MCF 10A (cell line): Measurements from ENCODE around the gene PRSS27. TPM values are rescaled to one million over a fixed set of nuclear protein-coding genes. Genes with fewer than 3 reads are reported as not detected.

ENCODE experiments used
- BruUV-seq: library from RNA; stranded (reverse); fragments of 400-500 nt; replicated peaks from 2 replicates; lab custom pipeline; 2021; lab: Mats Ljungman, UMichigan
- CTCF ChIA-PET: fragments of 300-600 bp; sonication (Branson Sonifier 250); formaldehyde crosslinking; extraction: SDS; loops from one replicate; lab custom pipeline; 2021; ENCODE audit warnings: antibody characterized with exemption, inconsistent platforms; lab: Yijun Ruan, JAX
- POLR2A ChIA-PET: fragments of 300-600, 350-650 bp; sonication (Branson Sonifier 250); formaldehyde crosslinking; extraction: SDS; loops from one replicate; lab custom pipeline; 2020; ENCODE audit warnings: antibody characterized with exemption, inconsistent platforms; lab: Yijun Ruan, JAX
- DNase-seq: peaks from one replicate; pipeline ENCODE4 v3.0.0-alpha.2; 2018; ENCODE audit not compliant: unreplicated experiment
- H3K27ac Mint-ChIP-seq: one replicate; pipeline ENCODE4 v1.8.0; 2022; ENCODE audit warnings: mild to moderate bottlenecking, low read depth, mixed read lengths; ENCODE audit not compliant: unreplicated experiment
- H3K27me3 Mint-ChIP-seq: one replicate; pipeline ENCODE4 v1.8.0; 2022; ENCODE audit warnings: mixed read lengths; ENCODE audit not compliant: insufficient read depth, unreplicated experiment
- H3K36me3 Mint-ChIP-seq: one replicate; pipeline ENCODE4 v1.8.0; 2022; ENCODE audit warnings: mild to moderate bottlenecking, moderate library complexity, mixed read lengths; ENCODE audit not compliant: insufficient read depth, unreplicated experiment
- H3K4me1 Mint-ChIP-seq: one replicate; pipeline ENCODE4 v1.8.0; 2022; ENCODE audit warnings: mixed read lengths; ENCODE audit not compliant: insufficient read depth, unreplicated experiment
- H3K4me3 Mint-ChIP-seq: one replicate; pipeline ENCODE4 v1.8.0; 2022; ENCODE audit warnings: mild to moderate bottlenecking, moderate library complexity, mixed read lengths; ENCODE audit not compliant: unreplicated experiment
- H3K9me3 Mint-ChIP-seq: one replicate; pipeline ENCODE4 v1.8.0; 2022; ENCODE audit warnings: mixed read lengths; ENCODE audit not compliant: unreplicated experiment
- CTCF ChIP-seq: fragments of 200-600 bp; IDR thresholded peaks from one replicate; pipeline ENCODE4 v1.8.0; 2022; ENCODE audit warnings: antibody characterized with exemption, mild to moderate bottlenecking; ENCODE audit not compliant: unreplicated experiment
- intact Hi-C: fragments of 100-400 bp; cut with micrococcal nuclease; formaldehyde crosslinking; loops from 2 replicates; pipeline ENCODE4 v1.14.1; 2022
- total RNA-seq: library from RNA; stranded (reverse); gene quantifications from 2 replicates; pipeline ENCODE4 v1.2.3, GENCODE V29; 2022

Gene PRSS27
- total RNA-seq, 1 experiment from 2014 or later, result 5.8 TPM

- TF ChIP-seq CTCF, result no peak
- H3K27ac Mint-ChIP-seq, result no peak overlapping the region
- intact Hi-C loops, result no loop called here
- no peaks in the 10 kb centered on the region for H3K9me3 Mint-ChIP-seq
- BruUV-seq, result no TSS peak
- ChIA-PET CTCF (interaction anchor here (0.6 kb wide), 1 partner anchor 37 kb away, joined by 3 read pairs; no protein-coding TSS in a partner anchor), POLR2A (no interaction called here)
- no peaks in the 10 kb centered on the region for H3K27me3 Mint-ChIP-seq
- no peak for DNase-seq
- H3K4me3 Mint-ChIP-seq, result no peak overlapping the region
- H3K4me1 Mint-ChIP-seq, result no peaks in the 10 kb centered on the region
- peaks cover 33% of the 10 kb centered on the region for H3K36me3 Mint-ChIP-seq
These were observed 6.5 kb downstream of the PRSS27 start for GRCh38 chr16:2713523-2713922.

- DNase-seq, result no peak
- no TSS peak for BruUV-seq
- Mint-ChIP-seq H3K4me1 (no peaks in the 10 kb centered on the region), H3K9me3 (no peaks in the 10 kb centered on the region), H3K27me3 (no peaks in the 10 kb centered on the region), H3K27ac (no peak overlapping the region), H3K36me3 (peaks cover 40% of the 10 kb centered on the region), H3K4me3 (no peak overlapping the region)
- no peak for TF ChIP-seq CTCF
- intact Hi-C loops, result no loop called here
- CTCF ChIA-PET, result no interaction called here
- POLR2A ChIA-PET, result interaction anchor here (1.1 kb wide), 1 partner anchor 40 kb away, joined by 3 read pairs; no protein-coding TSS in a partner anchor
These were observed 7.5 kb downstream of the PRSS27 start for GRCh38 chr16:2712546-2712945.

GRCh38 chr16:2712063-2712441 lies 8.0 kb downstream of the PRSS27 start:
- Mint-ChIP-seq H3K4me3 (no peak overlapping the region), H3K36me3 (peaks cover 40% of the 10 kb centered on the region), H3K27me3 (no peaks in the 10 kb centered on the region), H3K27ac (no peak overlapping the region), H3K4me1 (no peaks in the 10 kb centered on the region), H3K9me3 (no peaks in the 10 kb centered on the region)
- CTCF ChIA-PET, result no interaction called here
- POLR2A ChIA-PET, result interaction anchor here (0.6 to 1.1 kb wide), 2 partner anchors 41 to 58 kb away, joined by 3 to 5 read pairs; no protein-coding TSS in a partner anchor
- DNase-seq, result no peak
- intact Hi-C loops, result no loop called here
- no peak for TF ChIP-seq CTCF
- BruUV-seq, result no TSS peak

GRCh38 chr16:2711370-2712062 lies 8.5 kb downstream of the PRSS27 start:
- peaks cover 40% of the 10 kb centered on the region for H3K36me3 Mint-ChIP-seq
- H3K27ac Mint-ChIP-seq, result no peak overlapping the region
- intact Hi-C loops, result no loop called here
- H3K4me1 Mint-ChIP-seq, result no peaks in the 10 kb centered on the region
- no peak overlapping the region for H3K4me3 Mint-ChIP-seq
- no TSS peak for BruUV-seq
- H3K27me3 Mint-ChIP-seq, result no peaks in the 10 kb centered on the region
- ChIA-PET CTCF (no interaction called here), POLR2A (interaction anchor here (0.6 kb wide), 1 partner anchor 59 kb away, joined by 5 read pairs; no protein-coding TSS in a partner anchor)
- no peaks in the 10 kb centered on the region for H3K9me3 Mint-ChIP-seq
- no peak for TF ChIP-seq CTCF
- no peak for DNase-seq
